HG02571 (cell line): ENCODE measurements around the gene ADAM19.

ENCODE experiments used
- ATAC-seq: cut with Tn5 transposase; IDR thresholded peaks from one replicate; pipeline ENCODE4 v1.9.1; 2021; ENCODE audit warnings: mild to moderate bottlenecking, moderate library complexity; ENCODE audit not compliant: unreplicated experiment

The ADAM19 gene

GRCh38 chr5:157520911-157521703, 54.5 kb downstream of the ADAM19 start:
- ATAC-seq, result no peak

GRCh38 chr5:157519579-157520253, 55.9 kb downstream of the ADAM19 start:
- ATAC-seq, result peak; percentile 54

GRCh38 chr5:157518963-157519362, 56.6 kb downstream of the ADAM19 start:
- peak; percentile 65 for ATAC-seq

GRCh38 chr5:157516626-157517325, 58.8 kb downstream of the ADAM19 start:
- ATAC-seq, result no peak

- no peak for ATAC-seq
Measured at GRCh38 chr5:157516006-157516405, 59.6 kb downstream of the ADAM19 start.

- ATAC-seq, result no peak
Measured at GRCh38 chr5:157514974-157515373, 60.6 kb downstream of the ADAM19 start.

- no peak for ATAC-seq
Measured at GRCh38 chr5:157513182-157513581, 62.4 kb downstream of the ADAM19 start.

- no peak for ATAC-seq
Measured at GRCh38 chr5:157511651-157512644, 63.6 kb downstream of the ADAM19 start.

- ATAC-seq, result no peak
Measured at GRCh38 chr5:157510682-157511081, 64.9 kb downstream of the ADAM19 start.

GRCh38 chr5:157509587-157509986, 66.0 kb downstream of the ADAM19 start:
- ATAC-seq, result no peak

- no peak for ATAC-seq
Measured at GRCh38 chr5:157509093-157509492, 66.5 kb downstream of the ADAM19 start.

GRCh38 chr5:157506981-157507780, 68.4 kb downstream of the ADAM19 start:
- ATAC-seq, result no peak

GRCh38 chr5:157506066-157506590, 69.4 kb downstream of the ADAM19 start:
- ATAC-seq, result no peak

GRCh38 chr5:157505496-157505895, 70.1 kb downstream of the ADAM19 start:
- ATAC-seq, result no peak

- ATAC-seq, result no peak
Measured at GRCh38 chr5:157504053-157504452, 71.5 kb downstream of the ADAM19 start.

GRCh38 chr5:157502143-157502647, 73.4 kb downstream of the ADAM19 start:
- peak; percentile 60 for ATAC-seq

- ATAC-seq, result no peak
Measured at GRCh38 chr5:157497875-157498611, 77.5 kb downstream of the ADAM19 start.

GRCh38 chr5:157496864-157497263, 78.7 kb downstream of the ADAM19 start:
- no peak for ATAC-seq
